GM21619 (cell line): ENCODE results near the gene BTF3.

Experiments
- ATAC-seq: cut with Tn5 transposase; IDR thresholded peaks from one replicate; pipeline ENCODE4 v1.9.1; 2021; ENCODE audit not compliant: unreplicated experiment

The BTF3 gene

DNA sequence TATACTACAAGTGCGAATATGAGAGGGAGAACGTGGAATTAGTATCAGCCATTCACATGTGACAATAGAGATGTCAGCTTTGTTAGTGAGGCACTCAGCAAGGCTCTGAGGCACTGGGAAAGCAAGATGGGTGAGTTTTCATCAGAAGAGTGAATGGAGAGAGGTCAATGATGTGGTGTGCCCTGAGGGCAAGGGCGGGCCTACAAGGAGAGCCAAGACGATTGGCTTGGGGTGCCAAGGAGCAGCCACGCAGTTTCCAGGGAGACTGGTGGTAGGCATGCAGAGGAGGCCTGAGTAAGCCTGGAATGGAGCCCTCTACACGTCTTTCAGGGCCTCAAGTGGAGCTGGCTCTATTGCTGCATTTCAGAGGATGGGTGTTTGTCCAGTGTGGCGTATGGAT is 24.7 kb downstream of the BTF3 start:
- ATAC-seq = no peak

DNA sequence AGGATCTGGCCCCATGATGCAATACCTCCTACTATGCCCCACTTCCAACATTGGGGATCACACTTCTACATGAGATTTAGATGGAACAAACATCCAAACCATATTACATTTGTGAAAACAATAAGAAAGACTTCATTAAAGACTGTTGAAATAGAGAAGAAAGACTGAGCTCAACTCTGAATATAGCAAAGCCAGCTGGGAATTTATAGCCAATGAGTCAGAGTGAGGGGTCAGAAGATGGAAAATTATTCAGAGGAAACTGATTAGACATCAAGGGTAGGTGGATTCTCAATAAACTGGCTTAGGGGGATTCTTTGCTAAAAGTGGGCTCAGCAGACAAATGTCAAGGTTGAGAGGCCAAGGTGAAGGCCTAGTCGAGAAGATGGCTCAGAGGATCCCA is 25.6 kb downstream of the BTF3 start:
- ATAC-seq = no peak

DNA sequence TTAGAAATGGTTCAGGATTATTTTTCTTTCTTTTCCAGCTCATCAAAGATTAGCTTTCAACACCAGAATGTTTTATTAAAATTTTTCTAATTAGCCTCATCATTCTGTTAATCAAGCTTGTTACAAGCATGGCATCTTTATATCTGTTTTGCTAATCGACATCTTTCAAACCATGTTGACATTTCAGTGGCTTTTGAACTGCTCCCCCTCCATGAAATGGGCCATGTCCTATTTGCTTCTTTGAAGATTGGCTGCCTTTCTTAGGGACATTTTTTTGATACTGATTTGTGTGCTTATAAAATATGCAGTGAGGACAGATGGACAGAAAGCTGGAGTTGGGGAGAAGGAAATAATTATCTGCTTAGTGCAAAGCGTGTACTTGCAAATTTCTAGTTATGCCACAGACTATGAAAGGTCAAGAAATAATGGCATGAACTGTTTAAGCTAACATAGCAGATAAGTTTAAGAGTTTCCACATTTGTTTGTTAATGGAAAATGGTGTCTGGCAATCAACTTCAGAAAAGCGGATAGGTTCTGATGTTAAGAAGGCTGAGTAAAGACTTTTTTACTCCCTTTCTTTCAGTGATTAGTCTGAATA is 27.5 kb downstream of the BTF3 start:
- no peak for ATAC-seq

- ATAC-seq = no peak
These were observed 30.0 kb downstream of the BTF3 start for GRCh38 chr5:73528248-73528647.

GRCh38 chr5:73529081-73529480 is 30.8 kb downstream of the BTF3 start:
- no peak for ATAC-seq

- ATAC-seq = no peak
These were observed 33.1 kb downstream of the BTF3 start for GRCh38 chr5:73531356-73531755.

DNA sequence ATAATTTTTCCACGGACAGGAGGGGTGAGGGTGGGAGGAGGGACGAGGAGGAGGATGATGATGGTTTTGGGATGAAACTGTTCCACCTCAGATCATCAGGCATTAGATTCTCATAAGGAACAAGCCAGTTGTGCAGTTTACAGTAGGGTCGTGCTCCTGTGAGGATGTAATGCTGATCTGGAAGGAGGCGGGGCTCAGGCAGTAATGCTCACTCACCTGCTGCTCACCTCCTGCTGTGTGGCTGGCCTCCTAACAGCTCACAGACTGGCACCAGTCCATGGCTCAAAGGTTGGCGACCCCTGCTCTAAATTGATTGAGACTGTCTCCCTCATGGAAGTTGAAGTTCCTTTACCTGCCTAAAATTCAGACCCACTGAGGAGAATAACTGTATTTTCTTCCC is 34.0 kb downstream of the BTF3 start:
- no peak for ATAC-seq

DNA sequence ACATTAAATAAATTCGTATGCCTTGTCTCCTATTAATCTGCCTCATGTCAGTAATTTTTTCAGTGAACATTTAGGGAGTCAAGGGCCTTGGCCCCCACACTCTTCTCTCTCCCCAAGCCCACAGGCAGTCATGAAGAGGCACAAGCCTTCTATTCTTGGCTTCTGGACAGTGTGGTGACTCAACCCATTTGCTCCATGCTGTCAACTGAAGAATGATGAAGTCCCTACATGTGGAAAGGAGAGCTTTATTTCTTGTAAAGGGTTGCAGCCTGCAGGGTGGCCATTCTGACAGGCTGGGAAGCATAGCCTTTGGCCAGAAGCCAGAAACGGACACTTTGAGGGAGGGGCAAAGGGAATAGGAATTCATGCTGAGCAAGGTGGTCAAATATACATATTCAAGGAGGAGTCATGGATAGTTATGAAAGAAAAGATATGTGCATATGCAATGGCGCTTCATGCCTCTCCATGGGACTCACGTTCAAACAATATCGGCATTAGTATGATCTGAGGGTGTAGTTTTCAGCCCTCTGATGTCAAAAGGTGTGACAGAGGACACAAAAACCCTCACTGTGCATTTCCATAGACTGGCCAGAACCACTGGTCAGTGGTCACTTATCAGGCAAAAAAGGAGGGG is 35.9 kb downstream of the BTF3 start:
- no peak for ATAC-seq

GRCh38 chr5:73534971-73535370 is 36.7 kb downstream of the BTF3 start:
- no peak for ATAC-seq

GRCh38 chr5:73539730-73540129 is 41.5 kb downstream of the BTF3 start:
- no peak for ATAC-seq

DNA sequence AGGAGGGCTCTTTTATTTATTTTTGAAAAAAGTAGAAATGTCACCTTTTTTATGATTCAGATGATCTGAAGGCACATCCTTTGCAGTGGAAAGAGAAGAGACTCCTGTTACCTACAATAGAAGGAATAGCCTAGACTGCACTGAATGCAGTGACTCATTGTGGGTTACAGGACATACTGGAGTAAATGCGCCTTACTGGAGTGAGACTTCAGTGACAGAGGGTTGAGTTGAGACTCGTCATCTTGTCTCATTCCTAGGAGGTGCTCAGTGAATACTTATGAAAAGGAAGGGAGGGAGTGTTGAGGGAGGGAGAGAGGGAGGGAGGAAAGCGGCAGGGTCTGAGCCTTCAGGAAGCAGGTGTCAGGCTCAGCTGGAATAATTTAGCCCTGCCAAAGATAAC is 42.0 kb downstream of the BTF3 start:
- no peak for ATAC-seq

GRCh38 chr5:73542020-73542419 is 43.8 kb downstream of the BTF3 start:
- no peak for ATAC-seq

- no peak for ATAC-seq
These were observed 46.5 kb downstream of the BTF3 start for GRCh38 chr5:73544429-73545402.

- ATAC-seq = no peak
These were observed 47.1 kb downstream of the BTF3 start for GRCh38 chr5:73545403-73545779.

DNA sequence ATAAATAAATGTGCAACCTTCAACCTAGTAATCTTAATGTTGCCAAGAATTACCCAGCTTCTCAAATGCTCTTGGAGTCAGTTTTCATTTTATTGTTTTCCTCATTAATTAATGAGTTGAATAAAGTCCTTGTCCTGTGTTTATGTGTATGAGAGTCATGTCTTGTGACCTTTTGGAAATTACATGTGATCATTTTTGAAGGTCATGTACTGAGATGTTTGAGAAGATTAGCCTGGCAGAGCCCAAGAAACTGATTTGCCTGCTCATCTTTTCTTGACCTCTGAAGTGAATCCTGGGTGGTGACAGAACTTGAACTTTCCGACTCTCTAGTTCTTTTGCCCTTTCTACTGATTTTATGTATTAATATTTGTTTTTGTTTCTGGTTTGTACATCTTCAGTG is 51.8 kb downstream of the BTF3 start:
- no peak for ATAC-seq

DNA sequence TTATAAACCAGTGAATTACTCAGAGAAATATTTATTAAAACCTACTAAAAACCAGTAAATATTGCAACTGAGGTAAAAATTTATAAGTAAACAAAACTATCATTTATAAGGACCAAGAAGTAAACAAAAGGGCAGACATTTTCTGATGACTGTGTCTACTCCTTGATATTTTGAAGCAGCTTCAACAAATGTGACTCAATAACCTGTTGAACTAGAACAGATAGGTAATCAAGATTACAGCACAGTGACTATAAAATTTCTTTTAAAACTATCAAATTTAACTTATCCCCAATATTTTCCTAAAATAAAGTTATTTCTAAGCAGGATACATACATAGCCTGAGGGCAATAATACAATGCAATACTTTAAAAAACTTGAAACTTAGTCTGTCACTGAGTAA is 54.4 kb downstream of the BTF3 start:
- no peak for ATAC-seq
